Body of pancreas (tissue), 4 donors: ENCODE results near the gene NR2C2.

Experiments used
- CTCF ChIP-seq, 7 experiments: fragments of 450-650 bp in 4 of 7; fragments of 200-600 bp in 3 of 7; sonication (generic) in 3 of 7; IDR thresholded peaks; one replicate each; pipeline ENCODE4 v1.5.1; 2016 to 2019; ENCODE audit warnings: antibody characterized with exemption in 7 of 7
- POLR2A ChIP-seq, 3 donors: fragments of 450-650 bp; IDR thresholded peaks; one replicate each; pipeline ENCODE4 v1.6.1; 2016; ENCODE audit warnings: antibody characterized with exemption in 3 of 3, mild to moderate bottlenecking in 2 of 3

- no peak for TF ChIP-seq CTCF (IDR thresholded peaks at IDR 0.05)
- no peak for TF ChIP-seq POLR2A (IDR thresholded peaks at IDR 0.05)
These were observed 13.5 kb upstream of the NR2C2 start for GRCh38 chr3:14933820-14934425.
